ENCODE measurements around the gene RTL1.

GRCh38 chr14:100895411-100895810, 8.1 kb downstream of the RTL1 start:
- TF ChIP-seq CTCF (IDR thresholded peaks at IDR 0.05) (no peak), EP300 (IDR thresholded peaks at IDR 0.05) (no peak)
